Ectodermal cell (in vitro differentiated cells): ENCODE results near the gene TMEM204.

ENCODE experiments used
- H3K27ac ChIP-seq: 2 replicates; pipeline ENCODE4 v1.7.0; 2013; ENCODE audit warnings: mild to moderate bottlenecking, low read depth, low read length; ENCODE audit not compliant: insufficient read depth, poor library complexity, severe bottlenecking
- H3K27me3 ChIP-seq: 2 replicates; pipeline ENCODE4 v1.7.0; 2013; ENCODE audit warnings: mild to moderate bottlenecking, low read length; ENCODE audit not compliant: insufficient read depth, control insufficient read depth, poor library complexity, severe bottlenecking
- H3K36me3 ChIP-seq: one replicate; pipeline ENCODE4 v1.7.0; 2013; ENCODE audit warnings: low read length; ENCODE audit not compliant: control insufficient read depth, insufficient read depth
- H3K4me1 ChIP-seq: one replicate; pipeline ENCODE4 v1.7.0; 2013; ENCODE audit warnings: low read length; ENCODE audit not compliant: control insufficient read depth, insufficient read depth
- H3K4me3 ChIP-seq: 2 replicates; pipeline ENCODE4 v1.7.0; 2013; ENCODE audit warnings: low read depth, low read length, control low read depth; ENCODE audit not compliant: insufficient read depth
- H3K9me3 ChIP-seq: 2 replicates; pipeline ENCODE4 v1.7.0; 2013; ENCODE audit warnings: mild to moderate bottlenecking, low read length, moderate library complexity; ENCODE audit not compliant: control insufficient read depth
- WGBS, 2 experiments: methylation state at CpG; one replicate each; pipeline ENCODE4 v1.1.7; 2013; ENCODE audit warnings: missing lambda C conversion rate in 2 of 2; 5-methylcytosine and 5-hydroxymethylcytosine counted together

TMEM204 gene

DNA sequence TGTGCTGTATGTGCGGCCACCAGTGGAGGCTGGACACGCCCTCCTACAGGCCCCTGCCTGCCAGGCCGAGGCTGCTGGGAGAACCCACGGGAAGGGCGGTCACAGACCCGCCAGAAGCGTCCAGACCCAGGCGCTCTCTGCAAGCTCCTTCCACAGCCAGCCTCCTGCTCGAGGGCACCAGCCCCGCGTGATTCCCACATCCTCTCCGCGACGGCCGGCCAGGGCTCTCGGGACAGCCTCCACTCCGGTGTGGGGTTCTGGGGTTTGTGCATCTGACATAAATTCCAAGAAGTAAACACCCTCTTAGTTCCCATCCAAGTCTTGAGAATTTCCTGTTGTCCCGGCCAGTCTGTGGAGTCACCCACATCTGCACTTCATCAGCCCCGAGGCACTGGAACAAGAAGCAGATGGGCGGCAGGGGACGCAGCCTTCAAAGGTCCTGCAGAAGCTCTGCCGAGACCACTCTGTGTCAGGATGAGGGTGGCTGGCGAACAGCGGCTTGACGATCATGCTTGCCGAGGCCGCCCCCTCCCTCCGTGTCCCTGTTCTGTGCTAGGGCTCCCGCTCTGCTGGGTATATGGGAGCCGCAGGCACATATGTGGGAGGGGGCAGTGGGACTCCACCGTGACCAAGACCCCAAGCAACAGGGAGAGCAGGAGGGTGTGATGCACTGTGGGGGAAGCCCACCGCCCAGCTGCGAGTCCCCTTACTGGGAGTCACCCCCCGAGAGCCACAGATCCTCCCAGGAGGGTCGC, 2.4 kb upstream of the TMEM204 start:
- Histone ChIP-seq H3K9me3 (no peaks in the 10 kb centered on the region), H3K4me1 (no peaks in the 10 kb centered on the region), H3K4me3 (no peak overlapping the region), H3K27ac (no peak overlapping the region), H3K36me3 (no peaks in the 10 kb centered on the region), H3K27me3 (no peaks in the 10 kb centered on the region)
- WGBS, 2 experiments = 94 to 96% methylated on average over 35 of the region's 35 CpGs

GRCh38 chr16:1531638-1531910, 1.9 kb upstream of the TMEM204 start:
- Histone ChIP-seq H3K36me3 (no peaks in the 10 kb centered on the region), H3K27ac (no peak overlapping the region), H3K27me3 (no peaks in the 10 kb centered on the region), H3K4me3 (no peak overlapping the region), H3K4me1 (no peaks in the 10 kb centered on the region), H3K9me3 (no peaks in the 10 kb centered on the region)
- 96% methylated on average over 14 of the region's 14 CpGs for WGBS, 2 experiments

- no peaks in the 10 kb centered on the region for H3K9me3 ChIP-seq
- H3K4me1 ChIP-seq = no peaks in the 10 kb centered on the region
- 94 to 95% methylated on average over 28 of the region's 28 CpGs for WGBS, 2 experiments
- no peaks in the 10 kb centered on the region for H3K27me3 ChIP-seq
- no peak overlapping the region for H3K27ac ChIP-seq
- H3K36me3 ChIP-seq = no peaks in the 10 kb centered on the region
- H3K4me3 ChIP-seq = no peak overlapping the region
Measured at GRCh38 chr16:1532081-1532760, 1.2 kb upstream of the TMEM204 start.

GRCh38 chr16:1532771-1533170, 695 bp upstream of the TMEM204 start:
- Histone ChIP-seq H3K9me3 (no peaks in the 10 kb centered on the region), H3K4me1 (no peaks in the 10 kb centered on the region), H3K27me3 (no peaks in the 10 kb centered on the region), H3K27ac (no peak overlapping the region), H3K4me3 (no peak overlapping the region), H3K36me3 (no peaks in the 10 kb centered on the region)
- WGBS, 2 experiments = 93 to 94% methylated on average over 10 of the region's 10 CpGs

GRCh38 chr16:1534021-1535020, 855 bp downstream of the TMEM204 start:
- Histone ChIP-seq H3K4me3 (no peak overlapping the region), H3K9me3 (no peaks in the 10 kb centered on the region), H3K4me1 (no peaks in the 10 kb centered on the region), H3K27ac (no peak overlapping the region), H3K27me3 (no peaks in the 10 kb centered on the region), H3K36me3 (no peaks in the 10 kb centered on the region)
- 96% methylated on average over 57 of the region's 57 CpGs for WGBS, 2 experiments

DNA sequence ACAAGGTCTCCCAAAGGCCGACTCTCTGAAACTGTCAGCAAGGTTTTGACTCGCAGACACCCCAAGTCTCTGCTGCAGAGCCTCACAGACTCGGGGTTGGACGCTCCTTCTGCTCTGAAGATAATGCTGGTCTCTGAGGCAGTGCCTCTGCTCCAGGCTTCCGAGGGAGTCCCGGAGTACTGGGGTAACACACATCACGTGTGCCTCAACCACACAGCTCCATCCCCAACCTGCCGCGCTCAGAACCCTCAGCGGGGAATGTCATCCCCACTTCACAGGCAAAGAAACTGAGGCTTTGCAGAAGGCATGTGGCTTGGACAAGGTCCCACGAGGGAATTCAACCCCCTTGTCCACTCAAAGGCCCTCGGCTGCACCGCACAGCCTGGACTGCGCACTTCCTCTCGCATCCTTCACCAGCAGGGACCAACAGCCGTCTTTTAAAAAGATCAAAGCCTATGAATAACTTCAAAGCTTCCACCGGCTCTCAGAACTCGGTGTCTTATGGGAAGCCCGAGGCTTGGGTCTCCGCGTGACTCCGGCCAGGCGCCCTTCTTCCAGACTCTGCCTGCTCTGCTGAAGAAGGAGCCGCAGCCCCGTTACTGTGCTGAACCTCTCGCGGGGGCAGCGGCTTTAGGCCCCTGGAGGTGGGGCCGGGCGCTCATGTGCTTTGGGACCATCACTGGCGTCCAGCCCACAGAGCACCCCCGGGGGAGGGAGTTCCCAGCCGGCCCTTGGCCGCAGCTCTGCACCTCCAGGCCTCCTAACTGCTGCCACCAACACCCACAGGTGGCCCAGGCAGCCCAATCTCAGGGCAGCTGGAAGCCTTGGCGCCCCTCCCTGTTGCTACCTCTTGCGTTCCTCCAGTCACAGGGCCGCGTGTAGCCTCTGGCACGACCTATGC, 2.2 kb downstream of the TMEM204 start:
- H3K36me3 ChIP-seq = no peaks in the 10 kb centered on the region
- H3K27me3 ChIP-seq = no peaks in the 10 kb centered on the region
- no peaks in the 10 kb centered on the region for H3K9me3 ChIP-seq
- no peaks in the 10 kb centered on the region for H3K4me1 ChIP-seq
- WGBS, 2 experiments = 91 to 92% methylated on average over 39 of the region's 39 CpGs
- no peak overlapping the region for H3K27ac ChIP-seq
- H3K4me3 ChIP-seq = no peak overlapping the region

DNA sequence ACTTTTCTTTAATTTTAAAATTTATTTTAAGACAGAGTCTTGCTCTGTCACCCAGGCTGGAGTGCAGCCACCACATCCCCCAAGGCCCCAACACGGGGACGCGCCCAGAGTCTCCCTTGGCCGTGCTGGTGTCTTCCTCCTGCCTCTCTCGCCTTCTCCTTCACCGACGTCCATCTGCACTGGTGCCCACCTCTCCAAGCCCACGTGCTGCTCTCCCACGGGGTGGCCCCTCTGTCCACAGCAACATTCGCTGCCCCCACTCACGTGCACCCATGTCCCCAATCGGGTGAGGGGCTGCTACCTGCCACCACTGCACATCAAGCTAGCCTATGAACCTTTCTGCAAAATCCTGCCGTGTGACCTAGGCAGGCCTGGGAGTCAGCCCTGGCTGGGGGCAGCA, 3.1 kb downstream of the TMEM204 start:
- Histone ChIP-seq H3K9me3 (no peaks in the 10 kb centered on the region), H3K4me3 (no peak overlapping the region), H3K27me3 (no peaks in the 10 kb centered on the region), H3K36me3 (no peaks in the 10 kb centered on the region), H3K27ac (no peak overlapping the region), H3K4me1 (no peaks in the 10 kb centered on the region)
- 93 to 94% methylated on average over 13 of the region's 13 CpGs for WGBS, 2 experiments

DNA sequence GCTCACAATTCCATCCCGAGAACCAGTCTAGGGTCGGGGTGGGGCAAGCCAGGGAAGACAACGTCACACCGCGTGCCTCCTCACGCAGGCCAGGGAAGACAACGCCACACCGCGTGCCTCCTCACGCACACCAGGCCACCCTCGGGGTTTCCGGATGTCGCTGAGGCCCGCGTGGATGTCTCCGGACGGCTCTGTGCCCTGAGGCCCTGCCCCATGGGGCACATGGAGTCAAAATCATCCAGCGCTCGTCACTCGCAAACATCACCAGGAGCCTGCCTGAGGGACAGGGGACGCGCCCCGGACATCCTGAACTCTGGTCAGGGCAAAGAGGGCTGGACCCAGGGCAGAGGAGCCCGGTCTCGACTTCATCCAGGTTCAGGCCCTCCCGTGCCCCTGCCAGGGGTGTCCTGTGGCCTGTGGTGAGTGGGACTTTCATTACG, 3.7 kb downstream of the TMEM204 start:
- Histone ChIP-seq H3K27ac (no peak overlapping the region), H3K9me3 (no peaks in the 10 kb centered on the region), H3K4me3 (no peak overlapping the region), H3K36me3 (no peaks in the 10 kb centered on the region), H3K4me1 (no peaks in the 10 kb centered on the region), H3K27me3 (no peaks in the 10 kb centered on the region)
- 96% methylated on average over 27 of the region's 27 CpGs for WGBS, 2 experiments

DNA sequence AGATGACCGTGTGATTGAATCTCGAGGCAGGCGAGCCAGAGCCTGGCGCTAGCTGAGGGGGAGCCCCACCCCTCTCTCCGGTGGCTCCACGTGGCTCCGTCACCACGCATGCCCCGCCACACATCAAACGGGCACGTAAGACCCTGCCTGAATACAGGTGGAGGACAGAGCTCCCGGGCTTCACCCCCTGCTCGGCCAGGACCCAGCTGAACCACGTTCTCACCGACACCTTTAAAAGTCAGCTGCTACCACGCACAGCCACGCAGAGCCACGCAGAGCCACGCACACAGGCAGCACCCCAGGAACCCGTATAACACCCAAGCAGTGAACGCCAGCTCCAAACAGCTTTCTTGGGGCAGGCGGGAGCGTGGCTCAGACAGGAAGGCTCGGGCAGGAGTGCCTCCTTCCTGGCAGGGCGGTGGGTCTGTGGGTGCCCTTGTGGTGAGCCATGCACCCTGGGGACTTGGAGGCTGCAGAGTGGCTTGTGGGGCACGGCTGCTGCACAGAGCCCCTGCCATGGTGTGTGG, 4.4 kb downstream of the TMEM204 start:
- H3K9me3 ChIP-seq = no peaks in the 10 kb centered on the region
- WGBS, 2 experiments = 95 to 96% methylated on average over 26 of the region's 26 CpGs
- no peaks in the 10 kb centered on the region for H3K4me1 ChIP-seq
- H3K27me3 ChIP-seq = no peaks in the 10 kb centered on the region
- no peaks in the 10 kb centered on the region for H3K36me3 ChIP-seq
- H3K4me3 ChIP-seq = no peak overlapping the region
- H3K27ac ChIP-seq = no peak overlapping the region
